ENCODE data around the gene TMEM98.
"Not testable (repeated sequence)": the region's sequence is repeated elsewhere in the genome, so short reads cannot be mapped to it uniquely, and the experiment has no call there.

TMEM98 gene

GRCh38 chr17:32964541-32964940 lies 36.6 kb downstream of the TMEM98 start:
- no peaks in the 10 kb centered on the region for H4K20me1 ChIP-seq (ENCODE audit: insufficient read depth, low read length)
- DNase-seq (no peak), ATAC-seq (ENCODE audit: insufficient read depth, low read depth) (no peak)
- no peaks in the 10 kb centered on the region for H3K9me3 ChIP-seq (ENCODE audit: insufficient read depth, low read length, severe bottlenecking)
- no peak overlapping the region for H2AFZ ChIP-seq (ENCODE audit: low read depth, low read length)
- no peaks in the 10 kb centered on the region for H3K27me3 ChIP-seq (ENCODE audit: insufficient read depth, low read length, poor library complexity)
- H3K79me2 ChIP-seq (ENCODE audit: insufficient read depth, low read length) = no peaks in the 10 kb centered on the region
- no peak overlapping the region for H3K4me3 ChIP-seq (ENCODE audit: low read depth in 1 of 2, low read length in 2 of 2)
- H3K9ac ChIP-seq (ENCODE audit: low read depth, low read length) = no peak overlapping the region
- no peaks in the 10 kb centered on the region for H3K4me1 ChIP-seq (ENCODE audit: insufficient read depth, low read length)
- TF ChIP-seq EZH2 (IDR thresholded peaks at IDR 0.05; ENCODE audit: borderline replicate concordance, low read depth, low read length, severe bottlenecking) = no peak
- no peak for TF ChIP-seq CTCF (IDR thresholded peaks at IDR 0.05; ENCODE audit: borderline replicate concordance, extremely low read depth, low read length, poor library complexity, severe bottlenecking)
- H3K4me2 ChIP-seq (ENCODE audit: insufficient read depth, low read length) = no peak overlapping the region
- H3K27ac ChIP-seq (ENCODE audit: low read length) = no peak overlapping the region
- H3K36me3 ChIP-seq (ENCODE audit: insufficient read depth, low read length) = no peaks in the 10 kb centered on the region

GRCh38 chr17:32969231-32969630 lies 41.3 kb downstream of the TMEM98 start:
- DNase-seq; H4K20me1 ChIP-seq (ENCODE audit: insufficient read depth, low read length); H3K27ac ChIP-seq (ENCODE audit: low read length); H3K4me2 ChIP-seq (ENCODE audit: insufficient read depth, low read length); H2AFZ ChIP-seq (ENCODE audit: low read depth, low read length); H3K4me3 ChIP-seq (ENCODE audit: low read depth in 1 of 2, low read length in 2 of 2); H3K36me3 ChIP-seq (ENCODE audit: insufficient read depth, low read length); H3K9me3 ChIP-seq (ENCODE audit: insufficient read depth, low read length, severe bottlenecking); ATAC-seq (ENCODE audit: insufficient read depth, low read depth); H3K4me1 ChIP-seq (ENCODE audit: insufficient read depth, low read length); H3K79me2 ChIP-seq (ENCODE audit: insufficient read depth, low read length); H3K9ac ChIP-seq (ENCODE audit: low read depth, low read length); H3K27me3 ChIP-seq (ENCODE audit: insufficient read depth, low read length, poor library complexity): not testable (repeated sequence)

GRCh38 chr17:32970281-32970680 lies 42.3 kb downstream of the TMEM98 start:
- no peak overlapping the region for H2AFZ ChIP-seq (ENCODE audit: low read depth, low read length)
- no peaks in the 10 kb centered on the region for H3K79me2 ChIP-seq (ENCODE audit: insufficient read depth, low read length)
- no peak for DNase-seq
- H3K27ac ChIP-seq (ENCODE audit: low read length) = no peak overlapping the region
- no peaks in the 10 kb centered on the region for H3K27me3 ChIP-seq (ENCODE audit: insufficient read depth, low read length, poor library complexity)
- ATAC-seq (ENCODE audit: insufficient read depth, low read depth) = no peak
- no peak overlapping the region for H3K4me3 ChIP-seq (ENCODE audit: low read depth in 1 of 2, low read length in 2 of 2)
- no peak for TF ChIP-seq EZH2 (IDR thresholded peaks at IDR 0.05; ENCODE audit: borderline replicate concordance, low read depth, low read length, severe bottlenecking)
- no peak for TF ChIP-seq CTCF (IDR thresholded peaks at IDR 0.05; ENCODE audit: borderline replicate concordance, extremely low read depth, low read length, poor library complexity, severe bottlenecking)
- H3K36me3 ChIP-seq (ENCODE audit: insufficient read depth, low read length) = no peaks in the 10 kb centered on the region
- H3K4me1 ChIP-seq (ENCODE audit: insufficient read depth, low read length) = no peaks in the 10 kb centered on the region
- no peaks in the 10 kb centered on the region for H3K9me3 ChIP-seq (ENCODE audit: insufficient read depth, low read length, severe bottlenecking)
- no peak overlapping the region for H3K9ac ChIP-seq (ENCODE audit: low read depth, low read length)
- no peak overlapping the region for H3K4me2 ChIP-seq (ENCODE audit: insufficient read depth, low read length)
- H4K20me1 ChIP-seq (ENCODE audit: insufficient read depth, low read length) = no peaks in the 10 kb centered on the region

GRCh38 chr17:32971171-32971570 lies 43.2 kb downstream of the TMEM98 start:
- Histone ChIP-seq H3K36me3 (ENCODE audit: insufficient read depth, low read length) (no peaks in the 10 kb centered on the region), H2AFZ (ENCODE audit: low read depth, low read length) (no peak overlapping the region), H3K79me2 (ENCODE audit: insufficient read depth, low read length) (no peaks in the 10 kb centered on the region), H3K4me3 (ENCODE audit: low read depth in 1 of 2, low read length in 2 of 2) (no peak overlapping the region), H3K27me3 (ENCODE audit: insufficient read depth, low read length, poor library complexity) (no peaks in the 10 kb centered on the region), H3K4me1 (ENCODE audit: insufficient read depth, low read length) (no peaks in the 10 kb centered on the region), H3K9ac (ENCODE audit: low read depth, low read length) (no peak overlapping the region), H3K4me2 (ENCODE audit: insufficient read depth, low read length) (no peak overlapping the region), H4K20me1 (ENCODE audit: insufficient read depth, low read length) (no peaks in the 10 kb centered on the region), H3K9me3 (ENCODE audit: insufficient read depth, low read length, severe bottlenecking) (no peaks in the 10 kb centered on the region), H3K27ac (ENCODE audit: low read length) (no peak overlapping the region)
- peak; percentile 56 for ATAC-seq (ENCODE audit: insufficient read depth, low read depth)
- TF ChIP-seq EZH2 (IDR thresholded peaks at IDR 0.05; ENCODE audit: borderline replicate concordance, low read depth, low read length, severe bottlenecking) = no peak
- TF ChIP-seq CTCF (IDR thresholded peaks at IDR 0.05; ENCODE audit: borderline replicate concordance, extremely low read depth, low read length, poor library complexity, severe bottlenecking) = no peak
- DNase-seq = peak; percentile 21

Measured in DND-41 (cell line).